Measurements from ENCODE around the gene APIP. TPM values are rescaled to one million over a fixed set of nuclear protein-coding genes. Genes with fewer than 3 reads are reported as not detected.
"Not testable (repeated sequence)": the region's sequence is repeated elsewhere in the genome, so short reads cannot be mapped to it uniquely, and the experiment has no call there.

Gene APIP
- total RNA-seq, 1 donor from 2014 or later, result 13.0 TPM

- TF ChIP-seq, protein P1, sequence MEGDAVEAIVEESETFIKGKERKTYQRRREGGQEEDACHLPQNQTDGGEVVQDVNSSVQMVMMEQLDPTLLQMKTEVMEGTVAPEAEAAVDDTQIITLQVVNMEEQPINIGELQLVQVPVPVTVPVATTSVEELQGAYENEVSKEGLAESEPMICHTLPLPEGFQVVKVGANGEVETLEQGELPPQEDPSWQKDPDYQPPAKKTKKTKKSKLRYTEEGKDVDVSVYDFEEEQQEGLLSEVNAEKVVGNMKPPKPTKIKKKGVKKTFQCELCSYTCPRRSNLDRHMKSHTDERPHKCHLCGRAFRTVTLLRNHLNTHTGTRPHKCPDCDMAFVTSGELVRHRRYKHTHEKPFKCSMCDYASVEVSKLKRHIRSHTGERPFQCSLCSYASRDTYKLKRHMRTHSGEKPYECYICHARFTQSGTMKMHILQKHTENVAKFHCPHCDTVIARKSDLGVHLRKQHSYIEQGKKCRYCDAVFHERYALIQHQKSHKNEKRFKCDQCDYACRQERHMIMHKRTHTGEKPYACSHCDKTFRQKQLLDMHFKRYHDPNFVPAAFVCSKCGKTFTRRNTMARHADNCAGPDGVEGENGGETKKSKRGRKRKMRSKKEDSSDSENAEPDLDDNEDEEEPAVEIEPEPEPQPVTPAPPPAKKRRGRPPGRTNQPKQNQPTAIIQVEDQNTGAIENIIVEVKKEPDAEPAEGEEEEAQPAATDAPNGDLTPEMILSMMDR (IDR thresholded peaks at IDR 0.05; ENCODE audit: unreplicated experiment), result no peak
- H3K4me1 Mint-ChIP-seq (ENCODE audit: unreplicated experiment), result no peaks in the 10 kb centered on the region
- peaks cover 15% of the 10 kb centered on the region for H3K9me3 Mint-ChIP-seq (ENCODE audit: unreplicated experiment)
- peak overlapping the region; percentile 65 for H3K4me3 Mint-ChIP-seq (ENCODE audit: unreplicated experiment)
- no peak for DNase-seq (ENCODE audit: low spot score)
- no peak overlapping the region for H3K27ac Mint-ChIP-seq (ENCODE audit: unreplicated experiment)
- no peaks in the 10 kb centered on the region for H3K27me3 Mint-ChIP-seq (ENCODE audit: unreplicated experiment)
- H3K36me3 Mint-ChIP-seq (ENCODE audit: low read depth, unreplicated experiment), result peaks cover 27% of the 10 kb centered on the region
These were observed 17.7 kb downstream of the APIP start for GRCh38 chr11:34898474-34898873.

- Mint-ChIP-seq H3K27me3 (ENCODE audit: unreplicated experiment) (no peaks in the 10 kb centered on the region), H3K36me3 (ENCODE audit: low read depth, unreplicated experiment) (peaks cover 27% of the 10 kb centered on the region), H3K27ac (ENCODE audit: unreplicated experiment) (no peak overlapping the region), H3K9me3 (ENCODE audit: unreplicated experiment) (peaks cover 15% of the 10 kb centered on the region), H3K4me1 (ENCODE audit: unreplicated experiment) (no peaks in the 10 kb centered on the region), H3K4me3 (ENCODE audit: unreplicated experiment) (no peak overlapping the region)
- no peak for DNase-seq (ENCODE audit: low spot score)
- TF ChIP-seq, protein P1 (IDR thresholded peaks at IDR 0.05; ENCODE audit: unreplicated experiment), result no peak
These were observed 18.9 kb downstream of the APIP start for GRCh38 chr11:34897171-34897870.

DNA sequence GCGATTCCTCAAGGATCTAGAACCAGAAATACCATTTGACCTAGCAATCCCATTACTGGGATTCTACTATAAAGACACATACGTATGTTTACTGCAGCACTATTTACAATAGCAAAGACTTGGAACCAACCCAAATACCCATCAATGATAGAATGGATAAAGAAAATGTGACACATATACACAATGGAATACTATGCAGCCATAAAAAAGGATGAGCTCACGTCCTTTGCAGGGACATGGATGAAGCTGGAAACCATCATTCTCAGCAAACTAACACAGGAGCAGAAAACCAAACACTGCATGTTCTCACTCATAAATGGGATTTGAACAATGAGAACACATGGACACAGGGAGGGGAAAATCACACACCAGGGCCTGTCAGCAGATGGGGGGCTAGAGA, 20.0 kb downstream of the APIP start:
- H3K27me3 Mint-ChIP-seq (ENCODE audit: unreplicated experiment); DNase-seq (ENCODE audit: low spot score); H3K27ac Mint-ChIP-seq (ENCODE audit: unreplicated experiment); H3K4me1 Mint-ChIP-seq (ENCODE audit: unreplicated experiment): not testable (repeated sequence)
- Mint-ChIP-seq H3K4me3 (ENCODE audit: unreplicated experiment) (peak overlapping the region; percentile 72), H3K9me3 (ENCODE audit: unreplicated experiment) (peaks cover 15% of the 10 kb centered on the region), H3K36me3 (ENCODE audit: low read depth, unreplicated experiment) (peaks cover 27% of the 10 kb centered on the region)

- H3K4me3 Mint-ChIP-seq (ENCODE audit: unreplicated experiment), result no peak overlapping the region
- no peaks in the 10 kb centered on the region for H3K4me1 Mint-ChIP-seq (ENCODE audit: unreplicated experiment)
- H3K9me3 Mint-ChIP-seq (ENCODE audit: unreplicated experiment), result peaks cover 5% of the 10 kb centered on the region
- H3K27ac Mint-ChIP-seq (ENCODE audit: unreplicated experiment), result no peak overlapping the region
- TF ChIP-seq, protein P1 (IDR thresholded peaks at IDR 0.05; ENCODE audit: unreplicated experiment), result no peak
- peaks cover 9% of the 10 kb centered on the region for H3K36me3 Mint-ChIP-seq (ENCODE audit: low read depth, unreplicated experiment)
- DNase-seq (ENCODE audit: low spot score), result no peak
- H3K27me3 Mint-ChIP-seq (ENCODE audit: unreplicated experiment), result no peaks in the 10 kb centered on the region
These were observed 22.8 kb downstream of the APIP start for GRCh38 chr11:34893416-34893815.

DNA sequence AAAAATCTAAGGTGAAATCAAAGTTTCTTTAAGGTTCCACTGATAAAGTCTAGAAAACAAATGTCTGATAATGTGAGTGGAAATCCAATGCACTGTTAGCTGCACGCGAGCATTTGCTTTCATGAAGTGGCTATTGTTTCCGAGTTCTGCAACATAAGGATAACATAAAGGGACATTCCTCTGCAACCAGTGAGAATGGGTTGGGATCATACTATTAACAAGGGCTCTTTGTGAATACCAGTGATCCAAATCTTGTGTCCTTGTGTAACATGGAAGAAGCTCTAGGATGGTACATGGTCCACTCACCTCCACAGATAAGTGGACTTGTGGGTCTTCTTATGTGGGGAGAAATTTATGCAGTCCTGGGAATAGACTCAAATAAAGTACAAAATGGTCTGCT, 24.6 kb downstream of the APIP start:
- no peaks in the 10 kb centered on the region for H3K4me1 Mint-ChIP-seq (ENCODE audit: unreplicated experiment)
- no peak for DNase-seq (ENCODE audit: low spot score)
- H3K27me3 Mint-ChIP-seq (ENCODE audit: unreplicated experiment), result no peaks in the 10 kb centered on the region
- TF ChIP-seq, protein P1 (IDR thresholded peaks at IDR 0.05; ENCODE audit: unreplicated experiment), result no peak
- H3K27ac Mint-ChIP-seq (ENCODE audit: unreplicated experiment), result no peak overlapping the region
- no peaks in the 10 kb centered on the region for H3K9me3 Mint-ChIP-seq (ENCODE audit: unreplicated experiment)
- H3K4me3 Mint-ChIP-seq (ENCODE audit: unreplicated experiment), result no peak overlapping the region
- H3K36me3 Mint-ChIP-seq (ENCODE audit: low read depth, unreplicated experiment), result peaks cover 7% of the 10 kb centered on the region

Data from endothelial cell (in vitro differentiated cells).